ENCODE data around the gene STARD3.

GRCh38 chr17:39628655-39629493 lies 8.1 kb upstream of the STARD3 start:
- TF ChIP-seq CTCF (IDR thresholded peaks at IDR 0.05) = no peak
- TF ChIP-seq POLR2AphosphoS5 (IDR thresholded peaks at IDR 0.05) = no peak
- TF ChIP-seq POLR2A (IDR thresholded peaks at IDR 0.05) = no peak
